ENCODE results near the gene MFAP3L.

GRCh38 chr4:169976951-169977350 lies 49.2 kb downstream of the MFAP3L start:
- TF ChIP-seq POLR2A (IDR thresholded peaks at IDR 0.05): no peak
- no peak for TF ChIP-seq CTCF (IDR thresholded peaks at IDR 0.05)

All from ovary (tissue), 3 donors.